Stomach (tissue), 9 donors: ENCODE data around the gene NAAA. TPM values are rescaled to one million over a fixed set of nuclear protein-coding genes. Genes with fewer than 3 reads are reported as not detected.

Experiments used
- DNase-seq, 2 donors: peaks; one replicate each; pipeline versions ENCODE4 v3.0.0 to v3.0.0-alpha.2; 2013 to 2019
- H3K27ac ChIP-seq, 5 donors: fragments of 200-600 bp in 4 of 5; sonication (generic) in 4 of 5; one replicate each; pipeline ENCODE4 v1.5.1; 2013 to 2019; ENCODE audit warnings: mild to moderate bottlenecking in 1 of 5, moderate library complexity in 1 of 5
- H3K27me3 ChIP-seq, 3 donors: fragments of 200-600 bp; sonication (generic); one replicate each; pipeline ENCODE4 v1.5.1; 2017 to 2019; ENCODE audit warnings: mixed run types in 1 of 3
- H3K36me3 ChIP-seq, 4 donors: fragments of 200-600 bp; sonication (generic); 1 replicate in 3 of 4; 2 replicates in 1 of 4; pipeline ENCODE4 v1.5.1; 2016 to 2019
- H3K4me1 ChIP-seq, 4 donors: fragments of 200-600 bp; sonication (generic); one replicate each; pipeline ENCODE4 v1.5.1; 2016 to 2019
- H3K4me3 ChIP-seq, 4 donors: fragments of 200-600 bp; sonication (generic) in 3 of 4; one replicate each; pipeline ENCODE4 v1.5.1; 2016 to 2019; ENCODE audit warnings: mild to moderate bottlenecking in 1 of 4
- H3K9me3 ChIP-seq, 4 donors: fragments of 200-600 bp; sonication (generic); one replicate each; pipeline ENCODE4 v1.5.1; 2016 to 2019
- EP300 ChIP-seq: sonication (generic); formaldehyde crosslinking; IDR thresholded peaks from one replicate; pipeline ENCODE4 v1.6.1; 2017; ENCODE audit warnings: antibody characterized with exemption
- POLR2A ChIP-seq, 4 donors: fragments of 450-650 bp; IDR thresholded peaks; one replicate each; pipeline ENCODE4 v1.6.1; 2016; ENCODE audit warnings: antibody characterized with exemption in 4 of 4, control low read depth in 2 of 4, mild to moderate bottlenecking in 1 of 4, moderate library complexity in 1 of 4
- POLR2AphosphoS5 ChIP-seq, 3 donors: sonication (generic); formaldehyde crosslinking; IDR thresholded peaks; one replicate each; pipeline ENCODE4 v1.6.1; 2016; ENCODE audit warnings: antibody characterized with exemption in 3 of 3
- WGBS, 5 donors: extraction: QIAGEN DNeasy Blood & Tissue Kit in 3 of 5; methylation state at CpG; one replicate each; pipeline versions ENCODE4 v1.1.5 to v1.1.7; 2013 to 2018; 5-methylcytosine and 5-hydroxymethylcytosine counted together
- intact Hi-C: fragments of 100-400 bp; cut with DNase I; formaldehyde crosslinking; loops from one replicate; pipeline ENCODE4 v1.15.1; 2023; ENCODE audit warnings: low total_unique reads
- polyA plus RNA-seq, 3 donors: library from polyadenylated mRNA; stranded (reverse); fragments of 200-250 nt; gene quantifications; one replicate each; pipeline ENCODE4 v1.2.3, GENCODE V29; 2013
- total RNA-seq, 5 donors: library from RNA; depleted of rRNA; stranded (reverse); fragments of >200 nt; gene quantifications; one replicate each; pipeline versions ENCODE4 v1.1.0 to v1.2.3, GENCODE V29; 2014 to 2016
- TF ChIP-seq, protein P1 (sequence below), 7 experiments: fragments of 450-650 bp in 4 of 7; fragments of 200-600 bp in 3 of 7; sonication (generic) in 3 of 7; IDR thresholded peaks; one replicate each; pipeline ENCODE4 v1.5.1; 2016 to 2019; ENCODE audit warnings: antibody characterized with exemption in 7 of 7, control low read depth in 2 of 7, mild to moderate bottlenecking in 1 of 7
- donor health status: healthy with polysubstance abuse.
- donor health status: Bipolar disorder and iron deficiency.
- donor health status: healthy.

Gene NAAA
- total and polyA plus RNA-seq, 8 donors, result 0.58 to 42.5 (median 10.6) TPM

DNA sequence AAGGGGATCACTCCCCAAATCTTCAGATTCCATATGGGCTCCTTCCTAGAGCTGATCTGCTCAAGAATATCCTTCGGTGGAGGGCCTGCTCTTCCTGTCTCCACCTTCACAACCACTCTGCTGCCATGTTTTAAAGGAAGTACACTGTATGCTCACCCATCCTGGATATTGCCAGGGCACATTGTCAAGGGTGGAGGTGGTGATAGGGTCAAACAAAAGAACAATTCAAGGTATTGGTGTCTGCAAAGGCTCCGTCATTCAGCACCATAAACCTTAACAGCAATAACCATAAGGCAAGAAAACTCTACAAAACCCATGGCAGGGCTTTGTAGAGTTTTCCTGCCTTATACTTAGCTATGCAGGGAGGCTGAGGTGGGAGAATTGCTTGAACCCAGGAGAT is 18.9 kb downstream of the NAAA start:
- H3K36me3 ChIP-seq, result peaks cover 6 to 80% (median 70%) of the 10 kb centered on the region in 4 donors
- peaks cover 0 to 11% (median 2%) of the 10 kb centered on the region in 4 donors for H3K4me1 ChIP-seq
- no peaks in the 10 kb centered on the region for H3K27me3 ChIP-seq
- intact Hi-C loops, result no loop called here
- DNase-seq, result no peak
- TF ChIP-seq POLR2A (IDR thresholded peaks at IDR 0.05) (no peak), EP300 (no peak), POLR2AphosphoS5 (IDR thresholded peaks at IDR 0.05) (no peak)
- TF ChIP-seq, protein P1, sequence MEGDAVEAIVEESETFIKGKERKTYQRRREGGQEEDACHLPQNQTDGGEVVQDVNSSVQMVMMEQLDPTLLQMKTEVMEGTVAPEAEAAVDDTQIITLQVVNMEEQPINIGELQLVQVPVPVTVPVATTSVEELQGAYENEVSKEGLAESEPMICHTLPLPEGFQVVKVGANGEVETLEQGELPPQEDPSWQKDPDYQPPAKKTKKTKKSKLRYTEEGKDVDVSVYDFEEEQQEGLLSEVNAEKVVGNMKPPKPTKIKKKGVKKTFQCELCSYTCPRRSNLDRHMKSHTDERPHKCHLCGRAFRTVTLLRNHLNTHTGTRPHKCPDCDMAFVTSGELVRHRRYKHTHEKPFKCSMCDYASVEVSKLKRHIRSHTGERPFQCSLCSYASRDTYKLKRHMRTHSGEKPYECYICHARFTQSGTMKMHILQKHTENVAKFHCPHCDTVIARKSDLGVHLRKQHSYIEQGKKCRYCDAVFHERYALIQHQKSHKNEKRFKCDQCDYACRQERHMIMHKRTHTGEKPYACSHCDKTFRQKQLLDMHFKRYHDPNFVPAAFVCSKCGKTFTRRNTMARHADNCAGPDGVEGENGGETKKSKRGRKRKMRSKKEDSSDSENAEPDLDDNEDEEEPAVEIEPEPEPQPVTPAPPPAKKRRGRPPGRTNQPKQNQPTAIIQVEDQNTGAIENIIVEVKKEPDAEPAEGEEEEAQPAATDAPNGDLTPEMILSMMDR (IDR thresholded peaks at IDR 0.05), result no peak
- no peak overlapping the region for H3K4me3 ChIP-seq
- no peaks in the 10 kb centered on the region for H3K9me3 ChIP-seq
- no peak overlapping the region for H3K27ac ChIP-seq
- 93 to 99% (median 96%) methylated on average over 2 of the region's 2 CpGs for WGBS, 5 donors

- 89 to 97% (median 91%) methylated on average over 4 of the region's 4 CpGs for WGBS, 5 donors
- intact Hi-C loops, result no loop called here
- TF ChIP-seq, protein P1 (IDR thresholded peaks at IDR 0.05), result no peak
- TF ChIP-seq POLR2AphosphoS5 (IDR thresholded peaks at IDR 0.05) (no peak), EP300 (no peak), POLR2A (IDR thresholded peaks at IDR 0.05) (no peak)
- Histone ChIP-seq H3K4me1 (peaks cover 4 to 26% (median 9%) of the 10 kb centered on the region in 4 donors), H3K36me3 (peaks cover 6 to 79% (median 68%) of the 10 kb centered on the region in 4 donors), H3K27me3 (no peaks in the 10 kb centered on the region), H3K9me3 (no peaks in the 10 kb centered on the region), H3K27ac (no peak overlapping the region), H3K4me3 (no peak overlapping the region)
- DNase-seq, result no peak
Measured at GRCh38 chr4:75920327-75920726, 20.5 kb downstream of the NAAA start.

GRCh38 chr4:75919920-75920319 is 20.9 kb downstream of the NAAA start:
- Histone ChIP-seq H3K4me3 (no peak overlapping the region), H3K36me3 (peaks cover 6 to 75% (median 64%) of the 10 kb centered on the region in 4 donors), H3K9me3 (no peaks in the 10 kb centered on the region), H3K27ac (no peak overlapping the region), H3K27me3 (no peaks in the 10 kb centered on the region), H3K4me1 (peaks cover 4 to 26% (median 10%) of the 10 kb centered on the region in 4 donors)
- TF ChIP-seq, protein P1 (IDR thresholded peaks at IDR 0.05), result no peak
- no peak for TF ChIP-seq POLR2AphosphoS5 (IDR thresholded peaks at IDR 0.05)
- no peak for TF ChIP-seq EP300
- no peak for TF ChIP-seq POLR2A (IDR thresholded peaks at IDR 0.05)
- DNase-seq, result peak in 1 of 2 donors; percentile 32
- intact Hi-C loops, result no loop called here
- WGBS, 5 donors, result 40 to 58% (median 46%) methylated on average over 3 of the region's 3 CpGs

DNA sequence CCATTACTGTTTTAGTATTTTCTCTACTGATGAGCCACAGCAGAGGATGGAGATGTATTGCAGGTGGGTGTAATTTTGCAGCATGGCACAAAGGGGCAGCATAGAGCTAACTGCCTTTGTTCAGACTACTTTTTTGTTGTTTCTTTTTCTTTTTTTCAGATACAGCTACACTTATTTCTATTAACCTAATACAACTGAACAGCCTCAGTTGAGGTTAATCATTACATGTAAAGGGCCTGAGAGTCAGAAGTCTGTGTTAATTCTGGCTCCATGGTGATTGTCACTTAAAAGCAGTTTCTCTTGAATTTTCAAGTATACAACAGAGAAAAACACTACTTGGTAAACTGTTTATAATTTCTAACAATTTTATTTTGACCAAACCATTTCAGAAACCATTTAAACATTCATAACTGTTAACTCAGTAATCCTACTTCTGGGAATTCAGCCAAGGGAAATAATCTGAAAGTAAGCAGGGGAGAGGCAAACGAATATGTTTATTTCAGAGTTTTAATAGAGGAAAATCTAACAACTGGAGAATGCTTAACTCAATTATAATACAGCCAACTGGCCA is 24.6 kb downstream of the NAAA start:
- H3K9me3 ChIP-seq, result no peaks in the 10 kb centered on the region
- peaks cover 6 to 39% (median 37%) of the 10 kb centered on the region in 4 donors for H3K36me3 ChIP-seq
- no peak overlapping the region for H3K4me3 ChIP-seq
- TF ChIP-seq POLR2A (IDR thresholded peaks at IDR 0.05), result no peak
- TF ChIP-seq, protein P1 (IDR thresholded peaks at IDR 0.05), result peak in 5 of 7 experiments; percentile 53 to 78 (median 71)
- no peaks in the 10 kb centered on the region for H3K27me3 ChIP-seq
- H3K27ac ChIP-seq, result peak overlapping the region in 3 of 5 donors; percentile 2 to 58 (median 9)
- WGBS, 5 donors, result 6 to 24% (median 16%) methylated on average over 1 of the region's 1 CpG
- DNase-seq, result peak in 1 of 2 donors; percentile 83
- peaks cover 4 to 26% (median 10%) of the 10 kb centered on the region in 4 donors for H3K4me1 ChIP-seq
- intact Hi-C loops, result no loop called here
